Midbrain (tissue), 1 donor: ENCODE data around the gene SAMSN1.

ENCODE experiments used
- DNase-seq: peaks from one replicate; lab custom pipeline; 2025; lab: John Stamatoyannopoulos, UW

The SAMSN1 gene

DNA sequence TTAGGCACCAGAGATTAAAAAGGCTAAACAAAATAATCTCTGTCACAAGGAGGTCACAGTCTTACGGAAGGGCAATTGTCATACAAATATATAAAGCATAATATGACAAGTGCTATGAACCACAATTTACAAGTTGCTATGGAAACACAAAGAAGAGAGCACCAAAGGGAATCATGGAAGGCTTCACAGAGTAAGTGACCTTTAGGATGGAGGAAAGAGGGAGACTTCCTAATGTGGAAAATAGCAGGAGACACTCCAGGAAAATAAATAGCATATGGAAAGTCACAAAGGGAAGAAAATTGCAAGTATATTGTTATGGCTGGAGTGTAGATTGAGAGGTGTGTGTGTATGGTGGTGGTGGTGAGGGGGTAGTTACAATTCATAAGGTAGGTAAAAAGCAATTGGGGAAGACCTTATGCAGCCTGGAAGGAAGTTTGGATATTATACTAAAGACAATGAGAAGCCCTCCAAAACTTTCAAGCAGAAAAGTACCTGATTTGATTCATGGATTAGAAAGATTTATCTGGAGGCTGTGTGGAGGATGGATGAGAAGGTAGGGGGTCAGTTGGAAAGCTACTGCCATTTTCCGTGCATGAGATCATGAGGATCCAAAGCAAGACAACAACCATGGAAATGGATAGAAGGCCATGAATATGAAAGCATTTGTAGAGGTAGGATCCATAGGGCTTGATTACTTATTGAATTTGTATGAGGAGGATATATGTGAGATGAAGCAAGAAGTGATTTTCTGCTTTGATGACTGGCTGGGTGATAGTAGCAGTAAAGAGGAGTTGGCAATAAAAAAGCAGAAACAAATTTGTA, 61.7 kb downstream of the SAMSN1 start:
- DNase-seq = no peak

DNA sequence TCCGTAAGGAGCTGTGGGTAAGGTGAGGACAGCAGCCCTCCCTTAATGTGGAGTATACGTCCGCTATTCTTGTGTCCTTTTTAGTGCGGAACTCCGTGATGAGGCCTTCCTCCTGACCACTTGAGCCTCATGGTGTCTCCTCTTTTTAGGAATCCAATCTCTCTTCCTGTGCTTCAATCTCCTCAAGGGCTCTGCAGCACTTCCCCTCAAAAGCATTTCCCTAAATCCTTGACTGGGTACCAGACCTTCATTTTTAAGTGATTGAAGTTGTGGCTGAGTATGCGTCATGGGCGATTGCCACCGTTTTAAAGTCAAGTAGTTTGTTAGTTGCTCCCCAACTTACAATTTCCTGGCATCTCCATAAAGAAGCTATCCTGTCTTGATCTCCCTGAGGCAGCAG, 62.8 kb downstream of the SAMSN1 start:
- DNase-seq = no peak

DNA sequence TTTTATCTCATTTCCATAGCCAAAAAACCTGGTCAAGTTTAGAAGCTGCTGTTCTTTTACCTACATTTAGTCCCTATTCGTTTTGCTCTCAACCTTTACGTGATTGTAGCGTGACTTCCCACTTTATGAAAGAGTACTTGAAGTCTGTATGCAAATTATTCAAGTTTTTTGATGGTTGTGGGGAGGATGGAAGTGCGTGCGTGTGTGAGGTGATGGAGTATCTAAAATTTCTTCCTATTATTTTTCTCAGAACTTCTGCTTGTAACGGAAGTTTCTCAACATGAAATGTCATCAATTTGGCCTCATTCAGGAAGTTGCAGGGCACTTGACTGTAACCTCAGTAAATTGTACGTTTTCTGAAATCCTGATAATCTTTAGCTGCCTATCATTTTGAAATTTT, 64.0 kb downstream of the SAMSN1 start:
- no peak for DNase-seq

DNA sequence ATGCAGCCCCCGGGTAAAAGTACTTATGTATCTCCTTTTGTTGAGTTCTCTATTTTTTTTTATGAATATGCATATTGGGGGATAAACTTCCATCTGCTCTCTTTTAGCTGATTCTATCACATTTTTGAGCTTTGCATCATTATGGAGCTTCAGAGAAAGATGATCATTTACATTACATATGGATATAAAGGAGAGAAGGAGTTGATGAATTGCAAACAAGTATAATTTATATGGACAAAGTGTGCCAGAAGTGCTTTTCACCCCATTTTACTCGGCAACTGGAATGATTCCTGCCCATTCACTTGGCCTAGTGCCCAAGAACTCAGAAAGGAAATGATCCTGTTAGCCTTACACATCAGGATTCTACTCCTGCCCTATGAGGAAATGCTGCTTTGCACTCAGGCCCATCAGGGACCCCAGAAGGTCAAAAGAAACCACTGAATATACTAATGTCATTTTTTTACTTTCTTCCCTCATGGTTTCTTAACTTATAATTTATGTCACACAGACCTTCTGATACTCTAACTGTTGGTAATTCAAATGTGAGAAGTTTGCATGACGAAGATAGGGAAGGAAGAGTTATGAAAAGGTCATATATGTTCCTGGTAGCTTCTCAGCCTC, 65.6 kb downstream of the SAMSN1 start:
- no peak for DNase-seq

DNA sequence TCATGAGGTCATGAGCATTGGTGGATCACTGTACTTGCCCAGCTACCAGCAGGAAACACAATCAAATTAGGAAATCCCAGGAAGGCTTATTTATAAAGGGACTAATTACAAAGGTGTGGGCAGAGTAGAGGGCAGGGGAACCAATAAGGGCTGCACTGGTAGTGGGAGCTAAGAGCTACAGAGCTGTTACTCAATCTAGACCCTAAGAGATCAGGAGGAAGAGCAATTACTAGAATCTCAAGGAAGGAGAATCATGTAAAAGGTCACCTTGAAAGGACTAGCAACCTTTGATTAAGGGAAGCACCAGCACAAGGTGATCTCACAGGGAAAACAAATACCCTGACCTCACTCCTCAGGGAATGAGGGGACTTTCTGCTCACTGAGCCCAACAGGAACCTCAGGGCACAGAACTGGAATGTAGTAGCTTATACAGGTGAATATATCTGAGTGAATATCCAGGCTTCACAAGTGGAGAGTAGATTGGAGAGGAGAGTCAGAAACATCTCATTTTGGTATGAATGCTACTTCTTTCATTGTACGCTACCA, 66.8 kb downstream of the SAMSN1 start:
- DNase-seq = no peak

DNA sequence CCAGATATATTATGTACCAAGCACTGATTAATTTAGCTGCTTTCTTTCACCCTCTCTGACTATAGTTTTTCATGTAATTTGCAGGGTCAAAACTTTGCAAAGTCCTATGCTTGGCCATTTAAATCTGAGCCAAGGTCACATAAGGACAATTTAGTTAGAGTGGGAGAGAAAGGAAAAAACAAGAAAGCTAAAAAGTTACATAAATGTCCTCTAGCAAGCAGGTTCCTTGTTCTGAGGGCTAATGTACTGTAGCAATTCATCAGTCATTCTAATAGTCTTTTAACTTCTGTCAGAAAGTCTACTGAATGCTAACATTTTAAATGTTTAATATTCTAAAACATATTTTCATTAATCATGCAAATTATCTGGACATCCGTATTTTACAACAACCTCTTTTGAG, 68.3 kb downstream of the SAMSN1 start:
- DNase-seq = no peak

DNA sequence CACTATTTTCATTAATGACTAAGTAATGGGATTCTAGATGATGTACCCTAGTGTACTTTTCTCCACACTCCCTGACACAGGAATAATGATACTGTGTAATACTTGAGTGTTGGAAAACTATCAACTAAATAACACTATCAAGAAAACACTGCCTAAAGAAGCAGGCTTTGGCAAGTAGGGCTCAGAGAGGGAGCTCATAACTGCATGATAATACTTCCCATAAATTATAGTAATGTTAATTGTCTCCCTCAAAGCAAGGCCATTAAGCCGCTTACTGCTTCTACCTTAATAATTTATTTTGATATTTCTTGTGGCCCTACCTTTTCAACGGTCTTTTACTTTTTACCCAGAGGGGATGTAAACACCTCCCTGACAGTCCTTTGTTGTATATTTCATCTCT, 69.0 kb downstream of the SAMSN1 start:
- no peak for DNase-seq

DNA sequence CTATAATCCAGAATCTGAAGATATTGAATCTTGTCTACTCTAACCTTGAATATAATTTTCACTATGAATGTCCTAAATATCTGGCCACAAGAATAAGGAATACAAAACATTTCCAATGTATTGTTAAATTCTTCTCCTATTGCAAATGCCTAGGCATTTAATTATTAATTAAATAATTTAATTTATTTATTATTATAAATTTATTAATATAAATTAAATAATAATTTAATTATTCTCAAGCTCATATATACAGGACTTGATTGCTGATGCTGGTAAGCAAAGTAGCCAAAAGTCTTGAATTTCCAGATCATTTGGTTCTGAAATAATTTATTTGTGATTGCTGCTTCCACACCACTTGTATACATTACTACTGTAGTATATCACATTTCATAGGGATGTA, 71.1 kb downstream of the SAMSN1 start:
- no peak for DNase-seq

DNA sequence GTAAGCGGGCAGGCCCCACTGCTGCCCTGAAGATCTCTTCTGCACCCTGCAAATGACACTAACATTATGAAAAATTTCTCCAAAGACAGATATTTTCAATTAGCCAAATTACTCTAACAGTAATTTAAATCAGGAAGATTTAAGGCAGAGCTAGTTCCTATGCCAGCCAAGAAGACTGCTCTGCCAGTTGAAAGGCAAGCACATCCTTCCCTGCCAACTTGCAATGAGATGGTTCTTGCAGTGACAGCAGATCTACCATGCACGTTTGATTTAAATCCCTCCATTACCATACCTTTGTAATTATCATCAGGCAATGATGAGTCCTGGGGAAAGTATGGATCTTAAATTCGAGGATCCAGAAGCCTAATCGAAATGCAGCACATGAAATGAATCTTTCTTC, 76.5 kb downstream of the SAMSN1 start:
- DNase-seq = no peak

DNA sequence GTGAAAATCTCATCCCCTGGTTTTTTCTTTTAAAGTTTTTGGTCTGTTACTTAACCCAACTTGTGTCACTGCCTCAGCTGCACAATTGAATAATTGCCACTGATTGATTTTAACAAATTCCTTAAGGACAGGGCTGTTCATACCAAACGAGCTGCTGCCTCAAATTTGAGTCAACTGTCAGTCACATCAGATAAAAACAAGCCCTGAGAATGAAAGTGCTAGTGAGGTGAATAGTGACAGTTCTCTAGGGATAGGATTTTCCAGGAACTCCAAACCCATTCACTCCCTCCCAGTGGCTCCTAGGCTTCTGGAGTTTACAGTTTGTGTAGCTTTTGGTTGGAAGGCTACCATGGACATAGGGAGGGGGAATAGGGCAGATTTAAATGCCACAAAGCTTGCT, 79.4 kb downstream of the SAMSN1 start:
- no peak for DNase-seq

DNA sequence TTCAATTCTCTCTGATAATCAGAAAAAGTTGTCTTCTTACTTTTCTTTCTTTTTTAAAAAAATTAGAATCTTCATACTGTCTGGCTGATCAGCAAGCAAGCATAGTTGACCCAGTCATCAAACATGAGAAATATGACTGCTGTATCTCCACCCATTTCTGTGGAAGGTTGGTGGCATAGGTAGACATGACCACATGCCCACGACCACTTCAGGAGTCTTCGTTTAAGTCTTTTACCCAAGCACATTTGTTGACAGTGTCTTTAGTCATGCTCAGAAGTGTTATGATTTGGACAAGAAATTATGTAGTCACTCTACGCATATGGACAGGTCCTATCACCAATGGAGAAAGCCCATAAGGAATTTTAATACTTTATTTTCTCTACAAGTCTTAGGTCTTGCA, 88.4 kb downstream of the SAMSN1 start:
- no peak for DNase-seq

DNA sequence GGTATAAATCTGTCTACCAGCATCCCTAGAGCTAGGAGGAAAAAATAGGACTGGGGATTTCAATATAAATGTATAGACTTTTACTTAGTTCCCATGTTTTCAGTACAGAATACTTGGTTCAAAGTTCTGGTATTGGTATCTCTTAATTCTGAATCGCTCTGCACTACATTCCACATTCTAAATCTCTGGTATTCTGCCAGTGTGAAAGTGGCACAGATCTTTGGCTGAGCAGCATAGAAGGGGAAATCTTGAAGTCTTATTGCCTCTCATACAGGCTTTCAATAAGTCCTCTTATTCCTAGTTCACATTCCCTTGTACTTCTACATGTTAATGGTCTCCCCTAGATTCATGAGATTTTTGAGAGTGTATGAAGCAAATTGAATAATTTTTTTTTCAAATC, 89.2 kb downstream of the SAMSN1 start:
- no peak for DNase-seq

DNA sequence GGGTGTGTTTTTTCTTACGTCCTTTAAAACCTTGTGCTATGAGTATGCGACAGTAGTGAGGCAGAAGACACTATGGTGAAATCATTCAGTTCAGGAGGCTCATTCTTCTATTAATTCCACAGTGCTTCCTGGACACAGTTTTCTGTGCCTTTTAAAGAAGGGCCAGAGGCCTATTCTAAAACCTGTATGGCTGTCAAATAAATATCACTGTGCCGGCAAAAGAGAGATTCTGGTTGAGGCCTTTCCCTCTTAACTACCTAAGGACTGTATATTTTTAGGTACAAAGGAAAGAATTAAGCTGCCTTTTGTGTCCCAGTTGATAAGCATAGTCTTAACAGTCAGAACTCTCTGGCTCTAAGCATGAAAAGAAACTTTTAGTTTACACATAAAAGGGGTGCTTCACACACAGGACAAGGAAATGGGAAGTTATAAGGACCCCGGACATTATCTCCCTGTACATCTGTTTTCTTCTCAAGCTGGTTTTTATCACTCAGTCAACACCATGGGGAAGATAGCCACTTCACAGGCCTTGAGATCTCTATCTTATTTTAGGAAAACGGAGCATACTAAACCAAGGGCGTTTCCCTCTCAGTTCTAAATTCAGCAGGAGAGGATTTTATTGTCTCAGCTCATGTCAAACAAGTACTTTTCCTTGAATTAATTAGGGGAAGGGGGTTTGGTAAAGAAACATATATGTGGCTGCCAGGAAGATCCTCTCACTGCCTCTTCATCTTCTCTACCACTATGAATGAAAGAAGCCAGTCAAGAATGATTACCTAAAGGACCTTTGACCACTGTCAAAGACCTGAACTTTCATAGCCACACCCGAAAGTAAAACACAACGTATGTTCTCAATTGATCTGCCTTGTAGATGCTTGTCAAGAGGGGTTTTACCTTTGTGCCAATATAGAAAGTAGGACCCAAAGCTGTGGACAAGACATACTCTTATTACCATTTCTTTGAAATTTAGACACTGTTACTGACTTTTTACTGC, 91.8 kb downstream of the SAMSN1 start:
- no peak for DNase-seq

DNA sequence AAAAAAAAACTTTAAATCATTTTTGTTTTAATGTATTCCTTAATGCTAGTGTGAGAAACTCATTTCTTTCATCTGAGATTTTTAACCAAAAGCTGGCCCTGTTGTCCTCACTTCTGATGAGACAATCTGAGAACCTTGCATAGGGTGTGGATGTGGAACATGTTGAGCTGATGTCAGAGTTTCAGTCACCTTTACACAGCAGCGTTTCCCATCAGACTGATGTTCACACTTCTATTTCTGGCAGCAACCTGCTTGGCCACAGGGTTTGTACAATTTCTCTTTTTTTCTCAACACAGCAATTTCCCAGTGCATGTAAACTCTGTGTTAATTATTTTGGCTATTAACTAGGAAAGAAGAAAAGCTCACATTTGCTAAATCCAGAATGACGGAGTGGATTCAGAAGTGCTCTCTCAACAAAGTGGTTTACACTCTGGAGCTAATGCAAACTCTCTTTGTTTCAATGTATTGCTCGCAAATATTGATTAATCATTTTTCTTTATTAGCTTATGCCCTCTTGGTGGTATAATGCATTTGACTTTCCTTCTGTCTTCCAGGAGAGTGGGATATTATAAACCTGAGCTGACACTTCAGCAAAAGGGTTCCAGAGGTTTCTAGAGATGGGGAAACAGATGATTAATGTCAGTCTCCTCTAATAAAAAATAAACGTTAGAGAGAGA, 92.6 kb downstream of the SAMSN1 start:
- DNase-seq = no peak

DNA sequence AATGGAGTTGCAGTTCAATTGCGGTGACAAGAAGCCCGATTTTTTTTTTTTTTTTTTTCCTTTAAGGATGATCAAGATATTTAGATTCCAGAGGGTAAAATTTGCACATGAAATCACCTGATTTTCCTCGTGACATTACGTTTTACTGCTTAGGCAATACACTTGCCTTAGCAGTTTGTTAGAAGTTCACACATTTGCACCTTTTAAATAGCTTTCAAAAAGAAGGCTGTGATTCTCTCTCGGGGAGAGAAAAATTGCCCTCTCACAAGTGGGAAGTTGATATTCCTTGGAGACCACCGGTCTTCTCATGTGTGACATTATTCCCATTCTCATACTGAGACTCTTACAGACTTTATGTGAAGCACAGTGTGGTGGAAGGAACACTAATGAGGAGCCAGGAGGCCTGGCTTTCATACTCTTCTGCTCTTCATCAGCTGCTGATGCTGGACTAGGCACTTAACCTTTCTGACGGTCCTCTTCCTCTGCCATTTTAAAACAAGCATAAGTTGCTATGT, 93.3 kb downstream of the SAMSN1 start:
- DNase-seq = no peak

DNA sequence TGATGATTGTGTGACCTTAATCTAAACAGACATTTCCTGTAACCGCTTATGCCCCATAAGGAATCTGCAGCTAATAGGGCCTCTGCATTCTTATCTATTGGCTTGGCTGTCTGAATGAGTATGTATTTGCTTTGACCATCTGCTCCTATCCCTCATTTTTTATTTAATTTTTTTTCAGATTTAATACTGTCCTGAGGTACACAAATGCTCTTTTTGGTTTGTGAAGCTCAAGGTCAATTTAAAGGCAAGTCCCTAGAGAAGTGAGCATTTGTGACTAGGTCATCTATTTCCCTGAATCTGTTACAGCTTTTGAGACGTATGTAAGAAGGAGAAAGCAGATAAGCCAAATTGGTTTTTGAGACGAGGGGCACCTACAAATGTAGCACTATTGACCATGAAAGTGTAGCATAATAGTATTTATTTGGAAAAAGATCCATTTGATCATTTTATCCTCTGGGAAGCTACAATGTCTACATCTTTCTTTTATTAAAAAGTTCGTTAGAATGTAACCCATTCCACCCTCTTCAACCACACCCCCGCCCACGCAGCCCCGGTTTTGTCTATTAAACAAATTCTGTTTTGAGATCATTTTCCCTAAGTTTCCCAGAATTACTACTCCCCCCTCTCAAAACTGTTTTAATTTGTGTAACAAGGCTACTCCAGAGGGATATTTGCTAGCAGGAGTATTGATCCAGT, 93.9 kb downstream of the SAMSN1 start:
- DNase-seq = no peak

DNA sequence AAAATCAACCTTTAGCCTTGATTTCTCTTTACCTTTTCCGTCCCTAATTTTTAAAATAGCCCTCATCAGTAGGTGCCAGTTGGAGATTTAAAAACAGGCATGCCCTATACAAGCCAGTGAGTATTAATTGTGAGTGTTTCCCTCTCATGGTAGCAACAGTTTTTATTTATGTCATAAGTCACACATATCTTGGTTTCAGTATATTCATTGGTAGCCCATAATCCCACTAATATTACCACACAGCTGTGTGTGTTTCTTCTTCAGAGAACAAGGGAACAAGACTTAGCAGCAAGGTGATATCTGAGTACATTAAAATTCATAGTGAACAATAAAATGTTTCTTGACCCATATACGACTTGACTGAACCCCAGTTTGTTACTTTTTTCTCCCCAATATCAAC, 94.6 kb downstream of the SAMSN1 start:
- no peak for DNase-seq

DNA sequence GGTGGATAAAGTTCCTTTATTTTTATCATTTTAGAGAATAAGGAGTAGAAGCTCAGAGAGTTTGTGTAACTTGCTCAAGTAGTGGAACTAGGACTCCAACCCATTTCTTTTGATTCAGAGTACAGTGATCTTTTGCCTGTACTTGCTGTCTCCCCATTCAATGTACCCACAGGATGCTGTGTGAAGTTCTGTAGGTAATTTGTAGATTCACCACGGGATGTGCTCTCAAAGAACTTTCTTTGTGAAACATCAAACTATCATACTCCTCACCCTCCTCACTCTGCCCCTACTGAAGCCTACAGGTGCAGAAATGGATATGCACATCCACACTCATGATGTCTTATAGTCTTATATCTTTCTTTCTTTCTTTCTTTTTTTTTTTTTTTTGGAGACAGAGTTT, 97.3 kb downstream of the SAMSN1 start:
- DNase-seq = no peak

DNA sequence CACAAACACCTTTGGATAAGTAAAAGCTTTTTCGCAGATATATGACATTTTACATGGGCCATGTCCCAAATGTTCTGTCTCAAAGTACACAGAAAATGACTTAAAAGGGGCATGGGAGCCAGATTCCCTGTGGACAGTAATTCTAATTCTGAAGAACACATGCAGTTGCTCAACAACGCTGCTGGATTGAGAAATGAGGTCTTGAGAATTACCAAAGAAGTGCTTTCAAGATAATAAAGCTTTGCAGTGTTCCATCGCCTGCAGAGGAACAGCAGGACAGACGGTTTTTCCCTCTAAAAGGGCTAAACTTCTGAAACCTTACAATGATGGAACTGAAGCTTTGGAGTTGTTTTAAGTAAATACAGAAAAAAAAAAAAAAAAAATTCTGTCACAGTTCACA, 107.9 kb downstream of the SAMSN1 start:
- no peak for DNase-seq

DNA sequence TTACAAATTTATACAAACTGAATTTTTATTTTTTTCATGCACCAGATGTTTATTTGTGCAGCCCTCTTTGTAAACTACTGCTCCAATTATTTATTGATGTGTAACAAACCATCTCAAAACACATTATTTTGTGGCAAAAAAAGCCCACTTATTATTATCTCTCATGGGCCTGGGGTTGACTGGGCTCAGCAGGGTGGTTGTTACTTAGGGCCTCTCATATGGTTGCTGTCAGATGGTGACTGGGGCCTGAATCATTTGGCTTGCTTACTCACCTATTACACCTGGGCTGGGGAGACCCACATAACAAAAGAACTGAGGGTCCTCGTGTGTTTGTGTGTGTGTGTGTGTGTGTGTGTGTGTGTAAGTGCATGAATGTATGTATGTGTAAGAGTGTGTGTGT, 110.7 kb downstream of the SAMSN1 start:
- DNase-seq = no peak
